ENCODE data around the gene CC2D1A. TPM values are rescaled to one million over a fixed set of nuclear protein-coding genes. Genes with fewer than 3 reads are reported as not detected.

Gene CC2D1A
- total RNA-seq, 1 experiment from 2014 or later: 67.7 TPM

GRCh38 chr19:13873834-13874515 is 32.0 kb upstream of the CC2D1A start:
- intact Hi-C loops (cut with micrococcal nuclease): no loop called here
- no peaks in the 10 kb centered on the region for H3K27me3 ChIP-seq (ENCODE audit: low read length)
- no peaks in the 10 kb centered on the region for H3F3A ChIP-seq (ENCODE audit: low read length, unreplicated experiment)
- ChIA-PET CTCF (interaction anchor here (0.5 kb wide), 1 partner anchor 185 kb away, joined by 3 read pairs; no protein-coding TSS in a partner anchor), POLR2A (ENCODE audit: unreplicated experiment) (no interaction called here)
- H3K4me3 ChIP-seq (ENCODE audit: low read length): no peak overlapping the region
- no peak for DNase-seq
- TF ChIP-seq EZH2phosphoT487 (IDR thresholded peaks at IDR 0.05; ENCODE audit: borderline replicate concordance, low read length) (no peak), EZH2 (IDR thresholded peaks at IDR 0.05; ENCODE audit: low read length, unreplicated experiment) (no peak), CTCF (conservative IDR thresholded peaks at IDR 0.05; ENCODE audit: low read depth, low read length) (no peak)
- no peak overlapping the region for H3K4me2 ChIP-seq (ENCODE audit: low read length)
- H3K36me3 ChIP-seq (ENCODE audit: low read depth, low read length): no peaks in the 10 kb centered on the region
- no peaks in the 10 kb centered on the region for H3K9me2 ChIP-seq (replicated peaks; ENCODE audit: low read length)
- no peak for ATAC-seq
- H3K9me3 ChIP-seq (ENCODE audit: low read length): no peaks in the 10 kb centered on the region
- no peak overlapping the region for H3K27ac ChIP-seq (ENCODE audit: low read length)
- no peaks in the 10 kb centered on the region for H4K20me1 ChIP-seq (ENCODE audit: low read length)
- H3K9ac ChIP-seq (ENCODE audit: low read length): no peak overlapping the region
- H2AFZ ChIP-seq (ENCODE audit: low read length): no peak overlapping the region
- no peaks in the 10 kb centered on the region for H3K4me1 ChIP-seq (ENCODE audit: insufficient read depth, low read length)
- no peaks in the 10 kb centered on the region for H3K79me2 ChIP-seq (ENCODE audit: low read length)
- no TSS peak for BruUV-seq (replicated peaks)

GRCh38 chr19:13875824-13876223 is 30.2 kb upstream of the CC2D1A start:
- H2AFZ ChIP-seq (ENCODE audit: low read length): no peak overlapping the region
- TF ChIP-seq EZH2 (IDR thresholded peaks at IDR 0.05; ENCODE audit: low read length, unreplicated experiment) (no peak), CTCF (conservative IDR thresholded peaks at IDR 0.05; ENCODE audit: low read depth, low read length) (no peak), EZH2phosphoT487 (IDR thresholded peaks at IDR 0.05; ENCODE audit: borderline replicate concordance, low read length) (no peak)
- no peaks in the 10 kb centered on the region for H3F3A ChIP-seq (ENCODE audit: low read length, unreplicated experiment)

GRCh38 chr19:13876834-13877233 is 29.2 kb upstream of the CC2D1A start, which contains the start of gene NANOS3:
TSS of gene NANOS3 (plus strand) at chr19:13877134. CDS start at chr19:13877249, 115 bp downstream.
- DNase-seq: no peak
- intact Hi-C loops (cut with micrococcal nuclease): no loop called here
- H3F3A ChIP-seq (ENCODE audit: low read length, unreplicated experiment): no peaks in the 10 kb centered on the region
- ChIA-PET POLR2A (ENCODE audit: unreplicated experiment) (interaction anchor here (1.0 kb wide), 1 partner anchor 14 kb away, joined by 3 read pairs; no protein-coding TSS in a partner anchor), CTCF (interaction anchor here (1.1 kb wide), 1 partner anchor 15 kb away, joined by 6 read pairs; no protein-coding TSS in a partner anchor)
- no peak for ATAC-seq
- peak within 1 kb of the TSS; percentile 55 for H3K4me2 ChIP-seq (ENCODE audit: low read length)
- no peaks in the 10 kb centered on the region for H3K79me2 ChIP-seq (ENCODE audit: low read length)
- no peaks in the 10 kb centered on the region for H4K20me1 ChIP-seq (ENCODE audit: low read length)
- peak within 1 kb of the TSS; percentile 69 for H2AFZ ChIP-seq (ENCODE audit: low read length)
- H3K27me3 ChIP-seq (ENCODE audit: low read length): no peaks in the 10 kb centered on the region
- no peaks in the 10 kb centered on the region for H3K36me3 ChIP-seq (ENCODE audit: low read depth, low read length)
- H3K27ac ChIP-seq (ENCODE audit: low read length): no peak within 1 kb of the TSS
- no peak within 1 kb of the TSS for H3K4me3 ChIP-seq (ENCODE audit: low read length)
- TF ChIP-seq EZH2 (IDR thresholded peaks at IDR 0.05; ENCODE audit: low read length, unreplicated experiment) (no peak), CTCF (conservative IDR thresholded peaks at IDR 0.05; ENCODE audit: low read depth, low read length) (no peak), EZH2phosphoT487 (IDR thresholded peaks at IDR 0.05; ENCODE audit: borderline replicate concordance, low read length) (no peak)
- BruUV-seq (replicated peaks): no TSS peak
- H3K9me2 ChIP-seq (replicated peaks; ENCODE audit: low read length): no peaks in the 10 kb centered on the region
- H3K4me1 ChIP-seq (ENCODE audit: insufficient read depth, low read length): peaks cover 11% of the 10 kb centered on the region
- H3K9ac ChIP-seq (ENCODE audit: low read length): no peak within 1 kb of the TSS
- no peaks in the 10 kb centered on the region for H3K9me3 ChIP-seq (ENCODE audit: low read length)

More at GRCh38 chr19:13875824-13876223, 30.2 kb upstream of the CC2D1A start:
- Histone ChIP-seq H3K27me3 (ENCODE audit: low read length) (no peaks in the 10 kb centered on the region), H3K36me3 (ENCODE audit: low read depth, low read length) (no peaks in the 10 kb centered on the region), H3K4me3 (ENCODE audit: low read length) (no peak overlapping the region), H3K4me2 (ENCODE audit: low read length) (no peak overlapping the region), H3K79me2 (ENCODE audit: low read length) (no peaks in the 10 kb centered on the region), H3K4me1 (ENCODE audit: insufficient read depth, low read length) (peaks cover 10% of the 10 kb centered on the region), H3K9ac (ENCODE audit: low read length) (no peak overlapping the region), H3K9me3 (ENCODE audit: low read length) (no peaks in the 10 kb centered on the region), H4K20me1 (ENCODE audit: low read length) (no peaks in the 10 kb centered on the region), H3K9me2 (replicated peaks; ENCODE audit: low read length) (no peaks in the 10 kb centered on the region), H3K27ac (ENCODE audit: low read length) (no peak overlapping the region)
- ATAC-seq (no peak), DNase-seq (no peak)
- ChIA-PET CTCF (interaction anchor here (0.5 kb wide), 1 partner anchor 196 kb away, joined by 4 read pairs; no protein-coding TSS in a partner anchor), POLR2A (ENCODE audit: unreplicated experiment) (no interaction called here)
- BruUV-seq (replicated peaks): no TSS peak
- intact Hi-C loops (cut with micrococcal nuclease): no loop called here
